Measurements from ENCODE around the gene ADA. TPM values are rescaled to one million over a fixed set of nuclear protein-coding genes. Genes with fewer than 3 reads are reported as not detected.

Gene ADA
- total RNA-seq, 4 donors from 2014 or later = 4.0 to 13.9 (median 7.1) TPM

DNA sequence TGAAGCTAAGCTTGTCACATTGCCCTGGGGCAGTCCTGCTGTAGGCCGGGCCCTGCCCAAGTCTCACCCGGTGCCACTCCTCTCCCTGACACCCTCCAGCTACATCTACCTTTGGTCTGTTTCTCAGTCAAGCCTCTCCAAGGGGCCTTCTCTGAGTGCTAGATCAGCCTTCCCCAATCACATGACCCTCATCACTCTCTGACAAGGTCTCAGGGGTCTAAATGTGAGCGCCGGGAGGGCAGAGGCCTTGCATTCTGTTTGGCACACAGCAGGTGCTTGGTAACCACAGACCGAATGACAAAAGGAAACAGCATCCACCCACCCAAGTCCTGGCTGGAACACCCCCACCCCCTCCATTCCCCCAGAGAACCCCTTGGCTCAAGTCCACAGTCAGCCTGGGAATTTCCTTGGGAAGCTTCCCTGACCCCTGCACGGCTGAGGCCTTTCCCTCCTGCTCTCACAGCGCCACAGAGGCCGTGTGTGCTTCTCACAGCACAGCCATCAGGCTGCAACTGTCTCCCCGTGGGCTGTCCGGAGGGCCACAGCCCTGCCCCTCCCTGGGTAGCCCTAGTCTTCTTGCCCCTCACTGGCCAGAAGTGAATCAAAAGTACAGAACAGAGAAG lies 36.2 kb downstream of the ADA start:
- TF ChIP-seq CTCF (IDR thresholded peaks at IDR 0.05) (no peak), POLR2A (IDR thresholded peaks at IDR 0.05) (no peak)
- intact Hi-C loops (cut with DNase I) = loop anchor here (5.0 to 10.0 kb wide), 2 partner anchors 140 to 228 kb away; partner anchors contain the start of gene TTPAL
- no peak overlapping the region for H3K4me3 ChIP-seq (replicated peaks in 1 of 3)
- WGBS, 2 donors = 59 to 74% methylated on average over 10 of the region's 10 CpGs
- peaks cover 38 to 54% of the 10 kb centered on the region in 2 donors for H3K4me1 ChIP-seq
- peak in 1 of 2 donors; percentile 15 for DNase-seq
- H3K27ac ChIP-seq = peak overlapping the region; percentile 50 to 79 (median 52)
- H3K36me3 ChIP-seq = peaks cover 8 to 9% of the 10 kb centered on the region in 2 donors
- H3K9me3 ChIP-seq = no peaks in the 10 kb centered on the region
- H3K27me3 ChIP-seq = no peaks in the 10 kb centered on the region

DNA sequence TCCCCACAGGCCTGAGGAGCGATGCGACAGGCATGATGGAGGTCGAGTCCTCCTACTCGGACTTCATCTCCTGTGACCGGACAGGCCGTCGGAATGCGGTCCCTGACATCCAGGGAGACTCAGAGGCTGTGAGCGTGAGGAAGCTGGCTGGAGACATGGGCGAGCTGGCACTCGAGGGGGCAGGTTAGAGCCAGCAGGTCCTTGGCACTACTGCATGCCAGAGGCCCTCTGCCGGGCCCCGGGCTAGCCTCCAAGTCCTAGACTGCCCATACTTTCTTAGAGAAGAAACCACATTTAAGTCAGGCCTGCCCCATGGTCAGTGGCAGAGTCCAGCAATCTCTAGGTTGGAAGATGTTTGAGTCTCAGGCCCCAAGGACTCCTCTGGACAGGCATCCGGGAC lies 37.0 kb downstream of the ADA start:
- no peak for TF ChIP-seq CTCF (IDR thresholded peaks at IDR 0.05)
- peak in 1 of 2 donors; percentile 6 for TF ChIP-seq POLR2A (IDR thresholded peaks at IDR 0.05)
- WGBS, 2 donors = 31 to 32% methylated on average over 12 to 13 of the region's 14 CpGs
- Histone ChIP-seq H3K27me3 (no peaks in the 10 kb centered on the region), H3K9me3 (no peaks in the 10 kb centered on the region), H3K36me3 (peaks cover 5 to 8% of the 10 kb centered on the region in 2 donors), H3K4me3 (replicated peaks in 1 of 3) (no peak overlapping the region), H3K4me1 (peaks cover 44 to 60% of the 10 kb centered on the region in 2 donors), H3K27ac (peak overlapping the region; percentile 50 to 79 (median 52))
- DNase-seq = peak; percentile 95
- intact Hi-C loops (cut with DNase I) = loop anchor here (10.0 kb wide), 1 partner anchor 140 kb away; the partner anchor contains the start of gene TTPAL

DNA sequence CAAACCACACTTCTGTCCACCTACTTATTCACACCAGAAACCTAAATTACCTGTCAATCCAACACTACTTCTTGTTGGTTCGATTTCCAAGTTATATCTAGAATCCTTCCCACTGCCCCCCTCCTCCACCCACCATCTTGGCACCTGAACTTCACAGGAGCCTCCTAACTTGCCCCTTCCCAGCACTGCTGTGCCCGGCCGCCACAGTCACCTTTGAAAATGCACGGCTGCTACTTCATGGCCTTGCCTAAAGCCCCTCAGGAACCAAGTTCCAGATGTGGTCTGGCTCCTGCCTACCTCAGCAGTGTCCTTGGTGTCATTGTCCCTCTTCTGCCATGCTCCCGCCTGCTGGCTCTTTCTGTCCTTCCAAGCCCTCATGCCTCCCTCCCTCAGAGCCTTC lies 37.9 kb downstream of the ADA start:
- TF ChIP-seq CTCF (IDR thresholded peaks at IDR 0.05) (no peak), POLR2A (IDR thresholded peaks at IDR 0.05) (no peak)
- Histone ChIP-seq H3K9me3 (no peaks in the 10 kb centered on the region), H3K27ac (peak overlapping the region in 1 of 3 donors; percentile 79), H3K27me3 (no peaks in the 10 kb centered on the region), H3K36me3 (peaks cover 2 to 5% of the 10 kb centered on the region in 2 donors), H3K4me1 (peaks cover 46 to 68% of the 10 kb centered on the region in 2 donors), H3K4me3 (replicated peaks in 1 of 3) (no peak overlapping the region)
- intact Hi-C loops (cut with DNase I) = loop anchor here (10.0 kb wide), 1 partner anchor 139 kb away; the partner anchor contains the start of gene TTPAL
- 97 to 98% methylated on average over 5 of the region's 5 CpGs for WGBS, 2 donors
- no peak for DNase-seq

DNA sequence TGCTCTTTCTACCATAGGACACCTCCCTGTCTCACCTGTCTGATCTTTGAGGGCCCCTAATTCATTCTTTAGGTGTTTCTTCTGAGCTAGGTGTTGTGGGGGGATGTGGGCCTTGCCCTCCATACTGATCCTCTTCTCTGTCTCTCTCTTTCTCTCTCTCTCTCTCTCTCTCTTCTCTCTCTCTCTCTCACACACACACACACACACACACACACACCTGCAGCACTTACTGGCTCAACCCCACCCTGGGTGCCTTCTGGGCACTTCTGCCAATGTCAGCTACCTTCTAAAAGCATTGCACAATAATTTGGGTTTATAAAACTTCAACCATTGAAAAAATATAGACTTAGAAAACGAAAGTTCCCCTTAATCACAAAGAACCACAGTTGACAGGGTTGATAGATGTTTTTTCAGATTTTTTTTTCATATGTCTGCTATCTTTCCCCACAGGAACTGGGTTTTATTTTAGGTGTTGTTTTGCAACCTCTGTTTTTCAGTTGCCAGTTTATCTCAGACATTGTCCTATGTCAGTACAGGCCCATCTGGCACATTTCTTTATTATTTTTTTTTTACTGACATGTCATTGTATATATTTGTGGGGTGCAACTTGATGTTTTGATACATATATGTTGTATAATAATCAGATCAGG lies 41.1 kb downstream of the ADA start:
- Histone ChIP-seq H3K27me3 (no peaks in the 10 kb centered on the region), H3K27ac (peak overlapping the region; percentile 54 to 96 (median 90)), H3K9me3 (no peaks in the 10 kb centered on the region), H3K4me3 (replicated peaks in 1 of 3) (no peak overlapping the region), H3K36me3 (no peaks in the 10 kb centered on the region), H3K4me1 (peaks cover 26 to 39% of the 10 kb centered on the region in 2 donors)
- peak; percentile 67 to 72 for DNase-seq
- peak in 1 of 6 experiments; percentile 50 for TF ChIP-seq CTCF (IDR thresholded peaks at IDR 0.05)
- TF ChIP-seq POLR2A (IDR thresholded peaks at IDR 0.05) = no peak
- WGBS, 2 donors = 2 to 4% methylated on average over 1 of the region's 1 CpG
- intact Hi-C loops (cut with DNase I) = loop anchor here (10.0 kb wide), 1 partner anchor 136 kb away; the partner anchor contains the start of gene TTPAL
